HCT116 (cell line): ENCODE data around the gene STXBP5L. TPM values are rescaled to one million over a fixed set of nuclear protein-coding genes. Genes with fewer than 3 reads are reported as not detected.

Source experiments
- ATAC-seq: fragments of 200-7000 bp; cut with Tn5 transposase; 2 replicates; pipeline ENCODE4 v1.9.1; 2020; ENCODE audit warnings: mild to moderate bottlenecking, moderate library complexity
- BruUV-seq: library from RNA; stranded (reverse); fragments of 400-500 nt; replicated peaks from 2 replicates; lab custom pipeline; 2021; lab: Mats Ljungman, UMichigan
- CTCF ChIA-PET: fragments of 300-600 bp; sonication (Branson Sonifier 250); formaldehyde crosslinking; loops from one replicate; lab custom pipeline; 2021; ENCODE audit warnings: antibody characterized with exemption; lab: Charles Lee
- POLR2A ChIA-PET: fragments of 300-600, 350-600 bp; sonication (Branson Sonifier 250); formaldehyde crosslinking; loops from one replicate; lab custom pipeline; 2021; ENCODE audit warnings: antibody characterized with exemption; lab: Charles Lee
- RAD21 ChIA-PET, 2 experiments: fragments of 300-600 bp; sonication (Branson Sonifier 250); formaldehyde crosslinking; loops; one replicate each; lab custom pipeline; 2023; ENCODE audit warnings: low total read pairs in 2 of 2; ENCODE audit not compliant: uncharacterized antibody in 2 of 2, unreplicated experiment in 2 of 2, low non-redundant PET in 1 of 2; lab: Charles Lee
- DNase-seq: peaks from one replicate; pipeline ENCODE4 v3.0.0-alpha.2; 2010; ENCODE audit warnings: low read depth, low spot score
- H2AFZ ChIP-seq: fragments of 200-600 bp; shearing (Covaris generic), sonication (generic); 2 replicates; pipeline ENCODE4 v1.6.1; 2017; ENCODE audit warnings: low read depth, mixed run types, mixed read lengths, antibody characterized with exemption, low read length; ENCODE audit not compliant: poor library complexity, severe bottlenecking
- H3K27ac ChIP-seq: 2 replicates; pipeline ENCODE4 v1.5.1; 2012; ENCODE audit warnings: low read depth, low read length
- H3K27me3 ChIP-seq: fragments of 200-600 bp; sonication (generic); 2 replicates; pipeline ENCODE4 v1.6.1; 2016; ENCODE audit warnings: mixed run types, low read length, mixed read lengths; ENCODE audit not compliant: insufficient read depth
- H3K36me3 ChIP-seq, 2 experiments: fragments of 200-500 bp in 1 of 2; fragments of 200-600 bp in 1 of 2; sonication (Bioruptor generic) in 1 of 2; sonication (generic) in 1 of 2; 2 replicates each; pipeline versions ENCODE4 v1.5.1 to v1.6.1; 2014 to 2016; ENCODE audit warnings: low read length in 2 of 2, inconsistent platforms in 1 of 2, mixed read lengths in 1 of 2, mixed run types in 1 of 2; ENCODE audit not compliant: insufficient read depth in 2 of 2, control insufficient read depth in 1 of 2
- H3K4me1 ChIP-seq, 2 experiments: fragments of 200-600 bp in 1 of 2; sonication (generic) in 1 of 2; 2 replicates each; pipeline versions ENCODE4 v1.5.1 to v1.6.1; 2012 to 2017; ENCODE audit warnings: low read length in 2 of 2, inconsistent platforms in 1 of 2, mild to moderate bottlenecking in 1 of 2, mixed read lengths in 1 of 2, mixed run types in 1 of 2, moderate library complexity in 1 of 2; ENCODE audit not compliant: insufficient read depth in 2 of 2, control insufficient read depth in 1 of 2
- H3K4me2 ChIP-seq: fragments of 200-600 bp; sonication (generic); 2 replicates; pipeline ENCODE4 v1.6.1; 2017; ENCODE audit warnings: mixed run types, low read length, mixed read lengths
- H3K4me3 ChIP-seq, 2 experiments: fragments of 200-600 bp in 1 of 2; sonication (generic) in 1 of 2; replicated peaks in 1 of 2; 2 replicates each; pipeline ENCODE4 v1.5.1; 2011 to 2016; ENCODE audit warnings: low read length in 2 of 2, control low read depth in 1 of 2, low read depth in 1 of 2, mild to moderate bottlenecking in 1 of 2, mixed read lengths in 1 of 2, mixed run types in 1 of 2
- H3K79me2 ChIP-seq: fragments of 200-600 bp; sonication (generic); 2 replicates; pipeline ENCODE4 v1.6.1; 2017; ENCODE audit warnings: mild to moderate bottlenecking, mixed run types, low read length, moderate library complexity, mixed read lengths; ENCODE audit not compliant: insufficient read depth
- H3K9ac ChIP-seq: fragments of 200-600 bp; sonication (generic); 2 replicates; pipeline ENCODE4 v1.6.1; 2016; ENCODE audit warnings: low read length, mixed read lengths
- H3K9me2 ChIP-seq: fragments of 200-600 bp; sonication (generic), shearing (Covaris generic); 2 replicates; pipeline ENCODE4 v1.6.1; 2017; ENCODE audit warnings: mixed run types, mild to moderate bottlenecking, moderate library complexity; ENCODE audit not compliant: insufficient read depth
- H3K9me3 ChIP-seq, 2 experiments: fragments of 200-500 bp in 1 of 2; fragments of 200-600 bp in 1 of 2; sonication (Bioruptor generic) in 1 of 2; sonication (generic) in 1 of 2; 2 replicates each; pipeline ENCODE4 v1.6.1; 2014 to 2017; ENCODE audit warnings: low read length in 2 of 2, mixed read lengths in 2 of 2, inconsistent platforms in 1 of 2, low read depth in 1 of 2, mild to moderate bottlenecking in 1 of 2, mixed run types in 1 of 2, moderate library complexity in 1 of 2; ENCODE audit not compliant: control insufficient read depth in 1 of 2, insufficient read depth in 1 of 2
- H4K20me1 ChIP-seq: fragments of 200-600 bp; sonication (generic), shearing (Covaris generic); 2 replicates; pipeline ENCODE4 v1.6.1; 2017; ENCODE audit warnings: mixed run types, mild to moderate bottlenecking, moderate library complexity; ENCODE audit not compliant: insufficient read depth
- CBX3 ChIP-seq: IDR thresholded peaks from 2 replicates; pipeline ENCODE4 v1.6.1; 2012; ENCODE audit warnings: low read depth
- EGR1 ChIP-seq: IDR thresholded peaks from 2 replicates; pipeline ENCODE4 v1.6.1; 2012; ENCODE audit warnings: low read depth
- ELF1 ChIP-seq: IDR thresholded peaks from 2 replicates; pipeline ENCODE4 v1.6.1; 2012; ENCODE audit warnings: low read depth, borderline replicate concordance
- EZH2 ChIP-seq: fragments of 200-600 bp; sonication (generic); IDR thresholded peaks from 2 replicates; pipeline ENCODE4 v1.6.1; 2017; ENCODE audit warnings: antibody characterized with exemption, mixed run types
- EZH2phosphoT487 ChIP-seq: fragments of 200-600 bp; IDR thresholded peaks from 2 replicates; pipeline ENCODE4 v1.6.1; 2018; ENCODE audit warnings: antibody characterized with exemption, borderline replicate concordance
- FOSL1 ChIP-seq: IDR thresholded peaks from 2 replicates; pipeline ENCODE4 v1.6.1; 2012; ENCODE audit warnings: low read depth
- POLR2A ChIP-seq: IDR thresholded peaks from 2 replicates; pipeline ENCODE4 v1.7.0; 2011; ENCODE audit warnings: borderline replicate concordance; ENCODE audit not compliant: insufficient read depth, insufficient read length; ENCODE audit errors: extremely low read depth
- POLR2AphosphoS5 ChIP-seq: IDR thresholded peaks from 2 replicates; pipeline ENCODE4 v1.6.1; 2011; ENCODE audit warnings: mild to moderate bottlenecking, low read depth, low read length, moderate library complexity
- SP1 ChIP-seq: IDR thresholded peaks from 2 replicates; pipeline ENCODE4 v1.6.1; 2012; ENCODE audit warnings: low read depth
- YY1 ChIP-seq: IDR thresholded peaks from 2 replicates; pipeline ENCODE4 v1.6.1; 2011; ENCODE audit warnings: low read length, low read depth, moderate library complexity, mild to moderate bottlenecking; ENCODE audit not compliant: insufficient replicate concordance; ENCODE audit errors: extremely low read depth
- ZNF274 ChIP-seq: fragments of 200-500 bp; sonication (Bioruptor generic); IDR thresholded peaks from 2 replicates; pipeline ENCODE4 v1.6.1; 2014; ENCODE audit warnings: mild to moderate bottlenecking, low read depth, low read length, inconsistent platforms
- intact Hi-C: fragments of 100-400 bp; cut with micrococcal nuclease; formaldehyde crosslinking; loops from 2 replicates; pipeline ENCODE4 v1.10.0; 2022
- total RNA-seq: library from RNA; stranded (reverse); gene quantifications from one replicate; pipeline ENCODE4 v1.2.1, GENCODE V29; 2021; ENCODE audit not compliant: unreplicated experiment
- TF ChIP-seq, protein P1 (sequence below): IDR thresholded peaks from 2 replicates; pipeline ENCODE4 v1.6.1; 2012; ENCODE audit warnings: low read depth
- TF ChIP-seq, protein P2 (sequence below): IDR thresholded peaks from 2 replicates; pipeline ENCODE4 v1.6.1; 2012
- TF ChIP-seq, protein P3 (sequence below): IDR thresholded peaks from 2 replicates; pipeline ENCODE4 v1.6.1; 2011; ENCODE audit warnings: mild to moderate bottlenecking, low read length, moderate library complexity; ENCODE audit not compliant: insufficient replicate concordance; ENCODE audit errors: extremely low read depth
- TF ChIP-seq, protein P4 (sequence below), 3 experiments: fragments of 200-600 bp in 1 of 3; sonication (generic) in 1 of 3; IDR thresholded peaks in 2 of 3; conservative IDR thresholded peaks in 1 of 3; 2 replicates each; pipeline ENCODE4 v1.5.1; 2012 to 2017; ENCODE audit warnings: low read depth in 2 of 3, low read length in 2 of 3, antibody characterized with exemption in 1 of 3, borderline replicate concordance in 1 of 3, control low read depth in 1 of 3, mild to moderate bottlenecking in 1 of 3, mixed read lengths in 1 of 3, mixed run types in 1 of 3, moderate library complexity in 1 of 3; ENCODE audit not compliant: insufficient read depth in 1 of 3

Gene STXBP5L
- total RNA-seq, 1 experiment from 2014 or later: not detected

DNA sequence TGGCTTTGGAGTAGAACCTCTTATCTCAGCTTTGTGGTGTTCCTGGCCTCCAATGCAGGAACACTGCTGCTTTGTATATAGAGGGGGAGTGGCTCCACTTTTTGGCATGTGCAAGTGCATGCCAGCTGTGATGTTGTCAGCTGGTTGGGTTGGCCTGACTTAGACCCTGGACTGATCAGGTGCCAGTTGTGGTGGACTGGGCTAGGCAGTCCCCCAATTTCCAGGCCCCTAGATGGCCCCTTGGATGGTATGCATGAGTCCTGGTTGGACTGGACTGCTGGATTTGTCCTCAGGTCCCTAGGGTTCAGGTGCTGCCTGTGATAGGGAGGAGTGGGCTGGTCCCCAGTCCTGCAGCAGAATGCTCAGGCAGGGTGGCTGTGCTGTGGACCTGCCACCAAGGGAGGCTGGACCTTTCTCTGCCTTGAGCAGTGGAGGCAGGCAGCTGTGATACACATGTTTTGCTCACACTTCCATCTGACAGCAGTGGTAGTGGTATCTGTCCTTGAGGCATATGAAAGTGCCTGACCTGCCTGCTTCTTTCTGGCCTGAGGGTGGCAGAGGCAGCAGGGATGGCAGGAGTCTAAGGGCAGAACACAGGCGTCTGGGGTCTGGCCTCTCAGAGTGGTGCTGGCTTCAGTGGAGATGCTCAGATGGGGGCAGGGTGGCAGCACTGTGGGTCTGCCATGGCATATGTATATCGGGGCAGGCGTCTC lies 74.8 kb downstream of the STXBP5L start:
- CTCF ChIA-PET: no interaction called here
- no TSS peak for BruUV-seq
- DNase-seq: no peak
- Histone ChIP-seq H3K4me2 (no peak overlapping the region), H3K4me1 (no peaks in the 10 kb centered on the region), H4K20me1 (no peaks in the 10 kb centered on the region)
- TF ChIP-seq ELF1 (no peak), ZNF274 (no peak), EGR1 (no peak), CBX3 (no peak), POLR2A (no peak), SP1 (no peak), POLR2AphosphoS5 (no peak), FOSL1 (no peak), EZH2 (no peak), YY1 (no peak), EZH2phosphoT487 (no peak)
- TF ChIP-seq, protein P1, sequence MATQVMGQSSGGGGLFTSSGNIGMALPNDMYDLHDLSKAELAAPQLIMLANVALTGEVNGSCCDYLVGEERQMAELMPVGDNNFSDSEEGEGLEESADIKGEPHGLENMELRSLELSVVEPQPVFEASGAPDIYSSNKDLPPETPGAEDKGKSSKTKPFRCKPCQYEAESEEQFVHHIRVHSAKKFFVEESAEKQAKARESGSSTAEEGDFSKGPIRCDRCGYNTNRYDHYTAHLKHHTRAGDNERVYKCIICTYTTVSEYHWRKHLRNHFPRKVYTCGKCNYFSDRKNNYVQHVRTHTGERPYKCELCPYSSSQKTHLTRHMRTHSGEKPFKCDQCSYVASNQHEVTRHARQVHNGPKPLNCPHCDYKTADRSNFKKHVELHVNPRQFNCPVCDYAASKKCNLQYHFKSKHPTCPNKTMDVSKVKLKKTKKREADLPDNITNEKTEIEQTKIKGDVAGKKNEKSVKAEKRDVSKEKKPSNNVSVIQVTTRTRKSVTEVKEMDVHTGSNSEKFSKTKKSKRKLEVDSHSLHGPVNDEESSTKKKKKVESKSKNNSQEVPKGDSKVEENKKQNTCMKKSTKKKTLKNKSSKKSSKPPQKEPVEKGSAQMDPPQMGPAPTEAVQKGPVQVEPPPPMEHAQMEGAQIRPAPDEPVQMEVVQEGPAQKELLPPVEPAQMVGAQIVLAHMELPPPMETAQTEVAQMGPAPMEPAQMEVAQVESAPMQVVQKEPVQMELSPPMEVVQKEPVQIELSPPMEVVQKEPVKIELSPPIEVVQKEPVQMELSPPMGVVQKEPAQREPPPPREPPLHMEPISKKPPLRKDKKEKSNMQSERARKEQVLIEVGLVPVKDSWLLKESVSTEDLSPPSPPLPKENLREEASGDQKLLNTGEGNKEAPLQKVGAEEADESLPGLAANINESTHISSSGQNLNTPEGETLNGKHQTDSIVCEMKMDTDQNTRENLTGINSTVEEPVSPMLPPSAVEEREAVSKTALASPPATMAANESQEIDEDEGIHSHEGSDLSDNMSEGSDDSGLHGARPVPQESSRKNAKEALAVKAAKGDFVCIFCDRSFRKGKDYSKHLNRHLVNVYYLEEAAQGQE: no peak
- TF ChIP-seq, protein P2, sequence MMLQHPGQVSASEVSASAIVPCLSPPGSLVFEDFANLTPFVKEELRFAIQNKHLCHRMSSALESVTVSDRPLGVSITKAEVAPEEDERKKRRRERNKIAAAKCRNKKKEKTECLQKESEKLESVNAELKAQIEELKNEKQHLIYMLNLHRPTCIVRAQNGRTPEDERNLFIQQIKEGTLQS: no peak
- TF ChIP-seq, protein P3, sequence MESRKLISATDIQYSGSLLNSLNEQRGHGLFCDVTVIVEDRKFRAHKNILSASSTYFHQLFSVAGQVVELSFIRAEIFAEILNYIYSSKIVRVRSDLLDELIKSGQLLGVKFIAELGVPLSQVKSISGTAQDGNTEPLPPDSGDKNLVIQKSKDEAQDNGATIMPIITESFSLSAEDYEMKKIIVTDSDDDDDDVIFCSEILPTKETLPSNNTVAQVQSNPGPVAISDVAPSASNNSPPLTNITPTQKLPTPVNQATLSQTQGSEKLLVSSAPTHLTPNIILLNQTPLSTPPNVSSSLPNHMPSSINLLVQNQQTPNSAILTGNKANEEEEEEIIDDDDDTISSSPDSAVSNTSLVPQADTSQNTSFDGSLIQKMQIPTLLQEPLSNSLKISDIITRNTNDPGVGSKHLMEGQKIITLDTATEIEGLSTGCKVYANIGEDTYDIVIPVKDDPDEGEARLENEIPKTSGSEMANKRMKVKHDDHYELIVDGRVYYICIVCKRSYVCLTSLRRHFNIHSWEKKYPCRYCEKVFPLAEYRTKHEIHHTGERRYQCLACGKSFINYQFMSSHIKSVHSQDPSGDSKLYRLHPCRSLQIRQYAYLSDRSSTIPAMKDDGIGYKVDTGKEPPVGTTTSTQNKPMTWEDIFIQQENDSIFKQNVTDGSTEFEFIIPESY: no peak
- TF ChIP-seq, protein P4, sequence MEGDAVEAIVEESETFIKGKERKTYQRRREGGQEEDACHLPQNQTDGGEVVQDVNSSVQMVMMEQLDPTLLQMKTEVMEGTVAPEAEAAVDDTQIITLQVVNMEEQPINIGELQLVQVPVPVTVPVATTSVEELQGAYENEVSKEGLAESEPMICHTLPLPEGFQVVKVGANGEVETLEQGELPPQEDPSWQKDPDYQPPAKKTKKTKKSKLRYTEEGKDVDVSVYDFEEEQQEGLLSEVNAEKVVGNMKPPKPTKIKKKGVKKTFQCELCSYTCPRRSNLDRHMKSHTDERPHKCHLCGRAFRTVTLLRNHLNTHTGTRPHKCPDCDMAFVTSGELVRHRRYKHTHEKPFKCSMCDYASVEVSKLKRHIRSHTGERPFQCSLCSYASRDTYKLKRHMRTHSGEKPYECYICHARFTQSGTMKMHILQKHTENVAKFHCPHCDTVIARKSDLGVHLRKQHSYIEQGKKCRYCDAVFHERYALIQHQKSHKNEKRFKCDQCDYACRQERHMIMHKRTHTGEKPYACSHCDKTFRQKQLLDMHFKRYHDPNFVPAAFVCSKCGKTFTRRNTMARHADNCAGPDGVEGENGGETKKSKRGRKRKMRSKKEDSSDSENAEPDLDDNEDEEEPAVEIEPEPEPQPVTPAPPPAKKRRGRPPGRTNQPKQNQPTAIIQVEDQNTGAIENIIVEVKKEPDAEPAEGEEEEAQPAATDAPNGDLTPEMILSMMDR (IDR thresholded peaks at IDR 0.05 in 2 of 3, conservative IDR thresholded peaks at IDR 0.05 in 1 of 3; ENCODE audit: borderline replicate concordance in 1 of 3, insufficient read depth in 1 of 3, low read depth in 2 of 3, low read length in 2 of 3): no peak
- TF ChIP-seq, all 23 proteins: peak for 0
- no peaks in the 10 kb centered on the region for H3K9me2 ChIP-seq
- no peaks in the 10 kb centered on the region for H3K27me3 ChIP-seq
- H3K27ac ChIP-seq: no peak overlapping the region
- intact Hi-C loops: no loop called here
- no peaks in the 10 kb centered on the region for H3K79me2 ChIP-seq
- H3K4me3 ChIP-seq: no peak overlapping the region
- ATAC-seq: no peak
- no peak overlapping the region for H3K9ac ChIP-seq
- no peak overlapping the region for H2AFZ ChIP-seq
- no peaks in the 10 kb centered on the region for H3K36me3 ChIP-seq
- ChIA-PET POLR2A (no interaction called here), RAD21 (no interaction called here)
- no peaks in the 10 kb centered on the region for H3K9me3 ChIP-seq
